ENCODE data around the gene HK1. TPM values are rescaled to one million over a fixed set of nuclear protein-coding genes. Genes with fewer than 3 reads are reported as not detected.

HK1 gene
- total RNA-seq, 1 experiment from 2014 or later = 35.2 TPM

- DNase-seq = peak; percentile 85 to 86
- Histone ChIP-seq H3K27ac (no peak overlapping the region), H3K27me3 (no peaks in the 10 kb centered on the region), H3K36me3 (no peaks in the 10 kb centered on the region), H3K9me3 (replicated peaks) (no peaks in the 10 kb centered on the region), H3K4me3 (peak overlapping the region; percentile 45), H3K4me1 (no peaks in the 10 kb centered on the region)
Measured at GRCh38 chr10:69408318-69409175, 130.3 kb downstream of the HK1 start.

DNA sequence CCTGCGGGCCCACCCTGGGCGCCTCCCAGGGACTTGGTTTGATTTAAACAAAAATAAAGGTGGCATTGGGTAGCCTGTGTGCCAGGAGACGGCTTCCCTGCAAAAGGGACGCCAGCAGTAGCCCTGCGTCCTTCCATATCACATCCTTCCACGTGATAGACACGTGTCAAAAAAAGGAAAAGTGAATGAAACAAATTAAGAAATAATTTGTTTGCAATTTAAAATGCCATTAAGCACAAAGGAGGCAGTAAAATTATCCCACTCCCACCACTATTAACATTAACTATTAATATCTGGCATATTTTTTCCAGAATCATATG lies 130.8 kb downstream of the HK1 start:
- Histone ChIP-seq H3K4me1 (no peaks in the 10 kb centered on the region), H3K27ac (no peak overlapping the region), H3K27me3 (no peaks in the 10 kb centered on the region)

GRCh38 chr10:69409968-69410367 lies 131.7 kb downstream of the HK1 start:
- no peak for DNase-seq
- no peaks in the 10 kb centered on the region for H3K36me3 ChIP-seq

More for the DNA sequence above, 130.8 kb downstream of the HK1 start:
- no peak for DNase-seq
- Histone ChIP-seq H3K9me3 (replicated peaks) (no peaks in the 10 kb centered on the region), H3K36me3 (no peaks in the 10 kb centered on the region), H3K4me3 (peak overlapping the region; percentile 45)

DNA sequence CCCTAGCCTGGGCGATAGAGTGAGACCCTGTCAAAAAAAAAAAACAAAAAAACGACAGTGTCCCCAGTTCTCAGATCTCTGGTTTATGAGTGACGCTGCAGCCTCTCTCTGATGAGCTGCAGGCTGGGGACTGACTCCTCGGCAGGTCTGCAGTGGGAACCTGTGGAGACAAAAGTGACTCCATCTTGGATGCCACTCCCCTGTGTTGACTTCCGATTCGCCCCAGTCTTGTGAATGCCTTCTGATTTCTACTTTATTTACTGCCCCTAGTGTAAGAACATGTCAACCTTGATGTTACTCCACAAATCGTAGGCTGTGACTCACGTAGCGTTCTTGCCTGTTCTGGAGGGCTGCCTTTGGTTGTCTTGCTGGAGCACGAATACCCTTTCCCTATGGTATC lies 132.2 kb downstream of the HK1 start:
- no peak overlapping the region for H3K4me3 ChIP-seq
- DNase-seq = no peak
- no peaks in the 10 kb centered on the region for H3K27me3 ChIP-seq
- no peaks in the 10 kb centered on the region for H3K9me3 ChIP-seq (replicated peaks)
- H3K27ac ChIP-seq = no peak overlapping the region
- H3K4me1 ChIP-seq = no peaks in the 10 kb centered on the region
- H3K36me3 ChIP-seq = no peaks in the 10 kb centered on the region

More at GRCh38 chr10:69409968-69410367, 131.7 kb downstream of the HK1 start:
- Histone ChIP-seq H3K27ac (no peak overlapping the region), H3K27me3 (no peaks in the 10 kb centered on the region), H3K4me3 (no peak overlapping the region), H3K4me1 (no peaks in the 10 kb centered on the region), H3K9me3 (replicated peaks) (no peaks in the 10 kb centered on the region)

- H3K36me3 ChIP-seq = no peaks in the 10 kb centered on the region
- H3K9me3 ChIP-seq (replicated peaks) = no peaks in the 10 kb centered on the region
- no peak overlapping the region for H3K4me3 ChIP-seq
- no peaks in the 10 kb centered on the region for H3K27me3 ChIP-seq
- no peak overlapping the region for H3K27ac ChIP-seq
- DNase-seq = no peak
- H3K4me1 ChIP-seq = no peaks in the 10 kb centered on the region
Measured at GRCh38 chr10:69411476-69411875, 133.2 kb downstream of the HK1 start.

DNA sequence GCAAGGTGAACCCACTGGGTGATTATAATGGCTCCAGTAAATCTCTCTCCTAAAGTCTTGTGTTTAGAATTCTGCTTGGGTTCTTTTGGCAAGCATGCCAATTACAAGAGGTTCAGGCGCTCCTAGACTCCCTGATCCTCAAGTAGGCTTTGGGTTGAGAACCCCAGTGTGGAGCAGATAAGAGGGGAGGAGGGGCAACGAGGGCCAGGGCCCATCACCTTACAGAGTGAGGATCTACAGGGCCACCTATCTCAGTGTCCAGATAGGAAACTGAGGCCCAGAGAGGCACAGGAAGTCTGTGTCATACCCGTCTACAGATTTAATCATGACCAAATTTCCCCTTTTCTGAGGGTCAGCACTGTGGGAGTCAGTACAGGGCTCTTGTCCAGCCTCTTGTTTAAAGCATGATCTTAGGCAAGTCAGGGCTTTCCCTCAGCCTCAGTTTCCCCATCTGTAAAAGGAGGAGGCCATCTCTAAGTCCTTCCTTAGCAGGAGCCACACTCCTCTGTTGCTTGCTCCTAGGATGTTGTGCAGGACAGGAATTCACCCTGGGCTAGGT lies 134.0 kb downstream of the HK1 start:
- Histone ChIP-seq H3K27me3 (no peaks in the 10 kb centered on the region), H3K36me3 (no peaks in the 10 kb centered on the region), H3K4me1 (no peaks in the 10 kb centered on the region), H3K9me3 (replicated peaks) (no peaks in the 10 kb centered on the region), H3K4me3 (no peak overlapping the region), H3K27ac (no peak overlapping the region)
- DNase-seq = no peak

- Histone ChIP-seq H3K27me3 (no peaks in the 10 kb centered on the region), H3K4me1 (no peaks in the 10 kb centered on the region), H3K36me3 (no peaks in the 10 kb centered on the region), H3K4me3 (no peak overlapping the region), H3K9me3 (replicated peaks) (no peaks in the 10 kb centered on the region), H3K27ac (no peak overlapping the region)
- peak; percentile 60 to 72 for DNase-seq
Measured at GRCh38 chr10:69413221-69413865, 135.0 kb downstream of the HK1 start.

DNA sequence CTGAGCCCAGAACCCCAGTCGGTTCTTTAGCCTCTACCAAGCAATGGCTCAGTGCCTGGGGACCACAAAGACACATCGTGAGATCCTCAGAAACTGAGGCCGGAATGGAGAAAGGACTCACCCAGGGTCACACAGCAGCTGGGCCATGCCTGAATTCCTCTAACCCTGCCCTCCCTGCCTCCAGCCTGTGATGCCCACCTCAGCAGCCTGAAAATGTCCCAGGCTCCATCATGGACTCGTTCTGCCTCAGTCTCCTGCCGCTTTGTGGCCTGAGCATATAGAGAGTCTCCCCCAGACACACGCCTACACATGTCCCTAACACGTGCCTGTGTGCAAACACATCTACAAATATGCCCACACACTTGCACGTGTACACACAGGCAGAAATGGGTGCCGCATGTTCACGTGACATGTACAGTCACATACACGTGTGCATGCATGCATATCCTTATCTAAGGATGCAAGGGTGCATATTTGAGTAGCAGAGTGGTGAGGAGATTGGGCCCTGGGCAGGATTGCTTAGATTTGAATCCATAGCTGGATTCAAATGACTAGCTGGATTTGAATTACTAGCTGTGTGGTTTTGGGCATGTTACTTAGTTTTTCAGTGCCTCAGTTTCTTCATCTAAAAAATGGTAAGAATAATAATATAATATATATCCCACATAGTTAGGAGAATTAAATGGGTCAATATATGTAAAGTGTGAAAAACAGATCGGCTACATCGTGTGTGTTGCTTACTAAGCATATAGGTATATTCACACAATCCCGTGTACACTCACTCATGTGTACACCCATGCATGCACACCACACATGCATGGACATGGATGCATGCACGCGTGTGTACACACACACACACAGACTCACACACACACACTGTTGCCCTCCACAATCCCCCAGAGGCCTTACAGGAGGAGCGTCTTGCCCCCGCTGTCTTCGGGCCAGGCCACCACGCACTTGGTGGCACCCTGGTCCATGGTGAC lies 136.0 kb downstream of the HK1 start:
- H3K9me3 ChIP-seq (replicated peaks) = no peaks in the 10 kb centered on the region
- DNase-seq = no peak
- H3K27ac ChIP-seq = no peak overlapping the region
- H3K4me1 ChIP-seq = no peaks in the 10 kb centered on the region
- no peaks in the 10 kb centered on the region for H3K27me3 ChIP-seq
- no peaks in the 10 kb centered on the region for H3K36me3 ChIP-seq
- no peak overlapping the region for H3K4me3 ChIP-seq

- H3K27ac ChIP-seq = no peak overlapping the region
- no peak for DNase-seq
- H3K36me3 ChIP-seq = no peaks in the 10 kb centered on the region
- no peaks in the 10 kb centered on the region for H3K27me3 ChIP-seq
- no peak overlapping the region for H3K4me3 ChIP-seq
- no peaks in the 10 kb centered on the region for H3K4me1 ChIP-seq
- H3K9me3 ChIP-seq (replicated peaks) = no peaks in the 10 kb centered on the region
Measured at GRCh38 chr10:69415049-69415448, 136.8 kb downstream of the HK1 start.

- Histone ChIP-seq H3K4me3 (no peak overlapping the region), H3K9me3 (replicated peaks) (no peaks in the 10 kb centered on the region)
Measured at GRCh38 chr10:69415951-69416350, 137.7 kb downstream of the HK1 start.

DNA sequence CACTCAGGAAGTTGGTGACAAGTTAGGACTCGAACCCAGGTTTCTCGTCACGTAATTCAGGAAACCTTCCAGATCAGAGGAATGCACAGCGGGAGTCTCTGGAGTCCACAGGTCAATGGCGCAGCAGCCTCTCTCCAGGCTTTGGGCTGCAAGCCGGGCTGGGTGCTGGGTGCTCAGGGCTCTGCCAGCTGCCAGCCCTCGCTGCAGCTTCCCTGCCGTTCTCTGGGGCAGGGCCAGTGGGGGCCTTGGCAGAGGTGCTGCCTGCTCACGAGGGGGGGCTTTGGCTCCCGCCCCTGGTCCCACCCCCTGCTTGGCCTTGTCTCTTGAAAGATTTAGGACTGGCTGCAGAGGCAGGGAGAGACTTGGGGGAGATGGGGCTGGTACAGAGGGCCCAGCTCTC lies 138.4 kb downstream of the HK1 start, which contains the start of gene TACR2:
Gene TACR2 (minus strand): TSS at position 224 of the 400 bp plus-strand sequence. CDS start 595 bp downstream, outside the sequence.
- DNase-seq = no peak
- H3K27ac ChIP-seq = no peak within 1 kb of the TSS
- H3K4me3 ChIP-seq = no peak within 1 kb of the TSS
- no peaks in the 10 kb centered on the region for H3K27me3 ChIP-seq
- no peaks in the 10 kb centered on the region for H3K4me1 ChIP-seq
- H3K9me3 ChIP-seq (replicated peaks) = no peaks in the 10 kb centered on the region
- H3K36me3 ChIP-seq = no peaks in the 10 kb centered on the region

More at GRCh38 chr10:69415951-69416350, 137.7 kb downstream of the HK1 start:
- DNase-seq = no peak
- no peaks in the 10 kb centered on the region for H3K4me1 ChIP-seq
- H3K27me3 ChIP-seq = no peaks in the 10 kb centered on the region
- no peaks in the 10 kb centered on the region for H3K36me3 ChIP-seq
- no peak overlapping the region for H3K27ac ChIP-seq

GRCh38 chr10:69417542-69417941 lies 139.2 kb downstream of the HK1 start:
- H3K4me3 ChIP-seq = no peak overlapping the region
- no peaks in the 10 kb centered on the region for H3K27me3 ChIP-seq
- DNase-seq = no peak
- H3K4me1 ChIP-seq = no peaks in the 10 kb centered on the region
- no peaks in the 10 kb centered on the region for H3K36me3 ChIP-seq
- H3K9me3 ChIP-seq (replicated peaks) = no peaks in the 10 kb centered on the region
- no peak overlapping the region for H3K27ac ChIP-seq

- Histone ChIP-seq H3K27me3 (no peaks in the 10 kb centered on the region), H3K36me3 (no peaks in the 10 kb centered on the region), H3K9me3 (replicated peaks) (no peaks in the 10 kb centered on the region), H3K27ac (no peak overlapping the region), H3K4me3 (no peak overlapping the region), H3K4me1 (no peaks in the 10 kb centered on the region)
- DNase-seq = no peak
Measured at GRCh38 chr10:69418052-69418752, 139.9 kb downstream of the HK1 start.

All from SJCRH30 (cell line).